SH-SY5Y (cell line): ENCODE measurements around the gene STK35.

Source experiments
- GATA2 ChIP-seq: IDR thresholded peaks from 2 replicates; pipeline ENCODE4 v1.6.1; 2011; ENCODE audit warnings: mild to moderate bottlenecking, low read depth, low read length
- GATA3 ChIP-seq: IDR thresholded peaks from 2 replicates; pipeline ENCODE4 v1.6.1; 2011; ENCODE audit warnings: low read depth, mild to moderate bottlenecking, low read length, moderate library complexity

- TF ChIP-seq GATA2 (no peak), GATA3 (no peak)
Measured at GRCh38 chr20:2138396-2138795, 36.8 kb downstream of the STK35 start.
